ENCODE measurements around the gene YPEL2.

The YPEL2 gene

DNA sequence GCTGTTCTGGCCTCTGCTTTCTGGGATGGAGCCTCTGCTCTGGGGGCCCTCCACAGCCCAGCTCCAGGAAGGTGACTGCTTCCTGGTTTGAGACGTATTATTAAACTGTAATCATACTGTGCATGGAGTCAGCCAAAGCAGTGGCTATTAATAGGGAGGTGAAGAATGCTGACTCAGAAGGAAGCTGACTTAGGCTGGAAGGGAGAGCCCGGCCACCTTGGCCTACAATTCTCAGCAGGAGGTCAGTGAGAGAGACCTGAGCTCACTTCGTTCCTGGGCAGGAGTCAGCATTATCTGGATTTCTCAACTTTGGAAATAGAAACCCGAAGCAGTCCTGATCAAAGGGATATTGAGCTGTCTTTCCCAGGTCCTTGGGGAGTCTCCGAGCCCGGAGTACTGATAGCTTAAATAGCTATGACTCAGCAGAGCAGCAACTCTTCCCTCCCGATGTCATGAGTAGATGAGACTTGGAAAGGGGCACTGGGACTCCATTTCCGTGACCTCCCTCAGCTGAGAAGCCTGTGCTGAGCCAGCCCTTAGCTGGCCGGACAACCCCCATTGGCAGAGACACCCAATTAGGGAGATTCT is 91.8 kb downstream of the YPEL2 start:
- TF ChIP-seq ZFX (IDR thresholded peaks at IDR 0.05) (no peak), CTCF (conservative IDR thresholded peaks at IDR 0.05) (no peak)
- no peak overlapping the region for H3K27ac ChIP-seq

DNA sequence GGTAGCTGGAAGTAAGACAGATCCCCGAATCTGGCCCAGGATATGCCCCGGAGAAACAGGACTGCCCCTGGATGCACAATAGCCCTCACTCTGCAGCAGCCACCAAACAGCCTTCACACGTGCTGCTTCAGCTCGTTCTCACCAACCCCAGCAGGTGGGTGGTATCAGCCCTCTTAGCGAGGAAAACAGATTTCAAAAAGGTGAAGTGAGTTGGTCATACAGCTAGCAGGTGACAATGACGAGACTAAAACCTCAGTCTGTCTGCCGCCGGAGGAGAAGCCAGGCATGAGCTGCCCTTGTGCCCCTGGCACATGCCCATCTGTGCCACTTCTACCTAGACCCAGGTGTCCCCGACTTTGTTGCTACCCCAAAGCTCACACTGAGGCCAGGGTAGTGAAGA is 92.4 kb downstream of the YPEL2 start:
- TF ChIP-seq ZFX (IDR thresholded peaks at IDR 0.05): no peak
- no peak for TF ChIP-seq CTCF (conservative IDR thresholded peaks at IDR 0.05)
- no peak overlapping the region for H3K27ac ChIP-seq

- no peak overlapping the region for H3K27ac ChIP-seq
- TF ChIP-seq CTCF (conservative IDR thresholded peaks at IDR 0.05): no peak
- TF ChIP-seq ZFX (IDR thresholded peaks at IDR 0.05): no peak
Measured at GRCh38 chr17:59424331-59424730, 92.9 kb downstream of the YPEL2 start.

DNA sequence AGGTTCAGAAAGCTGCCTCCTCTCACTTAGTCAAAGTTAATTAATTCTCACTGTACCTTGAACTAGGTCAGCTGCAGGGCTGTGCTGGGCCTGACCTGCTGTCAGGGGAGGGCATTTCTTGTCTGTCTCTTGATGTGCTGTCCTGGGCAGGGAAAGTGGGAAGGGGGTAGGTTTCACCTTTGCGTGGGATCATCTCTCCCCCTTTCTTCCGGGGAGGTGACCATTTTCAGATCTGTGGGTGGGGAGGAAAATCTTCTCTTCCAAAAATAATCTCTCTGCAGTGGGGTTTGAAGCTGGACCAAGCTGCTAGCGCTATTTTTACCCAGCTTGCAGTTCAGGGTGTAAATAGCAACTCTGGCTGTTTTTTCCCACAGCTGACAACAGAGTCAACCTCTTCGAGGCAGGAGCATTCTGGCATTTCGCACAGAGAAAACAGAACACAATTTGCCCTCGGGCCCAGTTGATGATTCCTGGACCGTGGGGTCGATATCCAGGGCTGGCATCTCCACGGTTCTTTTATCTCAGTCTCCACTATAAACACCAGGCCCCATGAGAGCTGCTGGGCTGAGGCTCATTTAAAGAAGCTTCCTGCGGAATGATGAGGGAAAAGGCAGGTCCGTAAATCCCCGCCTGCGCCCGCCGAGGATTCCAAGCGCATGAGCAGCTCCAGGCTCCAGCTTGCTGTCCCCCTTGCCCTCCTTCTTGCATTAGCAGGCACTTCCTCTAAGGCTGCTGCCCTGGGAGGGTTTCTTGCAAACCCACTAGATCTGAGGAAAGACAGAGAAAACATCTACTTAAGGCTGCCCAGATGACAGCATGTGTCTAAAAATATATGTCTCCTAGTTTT is 93.9 kb downstream of the YPEL2 start:
- TF ChIP-seq ZFX (IDR thresholded peaks at IDR 0.05): no peak
- TF ChIP-seq CTCF (conservative IDR thresholded peaks at IDR 0.05): no peak
- H3K27ac ChIP-seq: no peak overlapping the region

- H3K27ac ChIP-seq: no peak overlapping the region
- TF ChIP-seq ZFX (IDR thresholded peaks at IDR 0.05) (no peak), CTCF (conservative IDR thresholded peaks at IDR 0.05) (no peak)
Measured at GRCh38 chr17:59426031-59426430, 94.6 kb downstream of the YPEL2 start.

GRCh38 chr17:59427425-59427921 is 96.0 kb downstream of the YPEL2 start:
- no peak overlapping the region for H3K27ac ChIP-seq
- TF ChIP-seq ZFX (IDR thresholded peaks at IDR 0.05) (no peak), CTCF (conservative IDR thresholded peaks at IDR 0.05) (no peak)

DNA sequence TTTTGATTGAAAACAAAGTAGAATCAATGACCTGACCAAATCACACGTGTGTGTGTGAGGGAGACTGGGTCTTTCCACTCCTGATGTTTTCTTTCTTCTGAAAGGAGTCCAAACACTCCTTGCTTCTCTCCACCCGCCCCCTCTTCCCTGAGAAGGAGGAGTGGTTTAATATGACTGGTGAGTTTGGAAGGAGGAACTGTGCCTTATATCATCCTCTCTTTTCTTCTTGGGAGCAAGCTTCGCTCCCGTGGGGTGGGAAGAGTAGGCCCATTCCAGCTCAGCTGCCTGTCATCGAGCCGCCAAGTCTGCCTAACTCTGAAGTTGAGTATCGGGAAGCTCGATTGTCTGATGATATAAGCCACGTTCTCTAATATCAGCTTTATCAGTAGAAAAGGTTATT is 96.5 kb downstream of the YPEL2 start:
- H3K27ac ChIP-seq: no peak overlapping the region
- TF ChIP-seq CTCF (conservative IDR thresholded peaks at IDR 0.05) (no peak), ZFX (IDR thresholded peaks at IDR 0.05) (no peak)
